MM.1S (cell line): ENCODE data around the gene YBX2.

Experiments used
- DNase-seq: peaks from one replicate; pipeline ENCODE4 v3.0.0-alpha.2; 2015
- H2AFZ ChIP-seq: fragments of 300-600 bp; sonication (generic); 2 replicates; pipeline ENCODE4 v1.6.0; 2016; ENCODE audit warnings: antibody characterized with exemption, low read length
- H3F3A ChIP-seq: fragments of 300-600 bp; sonication (generic); 2 replicates; pipeline ENCODE4 v1.6.1; 2016; ENCODE audit warnings: mild to moderate bottlenecking, antibody characterized with exemption, low read length, moderate library complexity, mixed read lengths; ENCODE audit not compliant: insufficient read depth
- H3K27ac ChIP-seq: fragments of 300-600 bp; sonication (generic); 2 replicates; pipeline ENCODE4 v1.5.1; 2016; ENCODE audit warnings: mild to moderate bottlenecking, low read length
- H3K27me3 ChIP-seq: fragments of 300-600 bp; sonication (generic); replicated peaks from 2 replicates; pipeline ENCODE4 v1.6.0; 2016; ENCODE audit warnings: low read length; ENCODE audit not compliant: insufficient read depth
- H3K36me3 ChIP-seq: fragments of 300-600 bp; sonication (generic); replicated peaks from 2 replicates; pipeline ENCODE4 v1.6.1; 2016; ENCODE audit warnings: mild to moderate bottlenecking, low read length, mixed read lengths; ENCODE audit not compliant: insufficient read depth
- H3K4me1 ChIP-seq: fragments of 300-600 bp; sonication (generic); 2 replicates; pipeline ENCODE4 v1.6.1; 2016; ENCODE audit warnings: low read length, mixed read lengths
- H3K4me2 ChIP-seq: fragments of 300-600 bp; sonication (generic); 2 replicates; pipeline ENCODE4 v1.6.0; 2016; ENCODE audit warnings: low read depth, low read length
- H3K4me3 ChIP-seq: fragments of 300-600 bp; sonication (generic); 2 replicates; pipeline ENCODE4 v1.5.1; 2016; ENCODE audit warnings: low read length, mixed read lengths
- H3K79me2 ChIP-seq: fragments of 300-600 bp; sonication (generic); 2 replicates; pipeline ENCODE4 v1.6.1; 2016; ENCODE audit warnings: mixed run types, low read length, mixed read lengths
- H3K9ac ChIP-seq: fragments of 300-600 bp; sonication (generic); 2 replicates; pipeline ENCODE4 v1.6.1; 2016; ENCODE audit warnings: low read length, mixed read lengths
- H3K9me2 ChIP-seq: fragments of 300-600 bp; sonication (generic); replicated peaks from 2 replicates; pipeline ENCODE4 v1.6.1; 2016; ENCODE audit warnings: mild to moderate bottlenecking, low read length, mixed read lengths; ENCODE audit not compliant: insufficient read depth
- H3K9me3 ChIP-seq: fragments of 300-600 bp; sonication (generic); replicated peaks from 2 replicates; pipeline ENCODE4 v1.6.1; 2016; ENCODE audit warnings: mild to moderate bottlenecking, low read length, mixed read lengths; ENCODE audit not compliant: insufficient read depth
- H4K20me1 ChIP-seq: fragments of 300-600 bp; sonication (generic); 2 replicates; pipeline ENCODE4 v1.6.1; 2016; ENCODE audit warnings: mild to moderate bottlenecking, low read length, moderate library complexity, mixed read lengths; ENCODE audit not compliant: insufficient read depth
- CTCF ChIP-seq: fragments of 300-600 bp; sonication (generic); IDR thresholded peaks from 2 replicates; pipeline ENCODE4 v1.5.1; 2016; ENCODE audit warnings: antibody characterized with exemption, low read length, mixed read lengths
- EZH2 ChIP-seq: fragments of 300-600 bp; sonication (generic); optimal IDR thresholded peaks from 2 replicates; pipeline ENCODE3; 2017; ENCODE audit warnings: low read depth, mild to moderate bottlenecking, antibody characterized with exemption, low read length, mixed read lengths
- EZH2phosphoT487 ChIP-seq: fragments of 300-600 bp; sonication (generic); IDR thresholded peaks from 2 replicates; pipeline ENCODE4 v1.6.1; 2018; ENCODE audit warnings: antibody characterized with exemption, low read length

YBX2 gene

GRCh38 chr17:7328009-7328408 is 33.6 kb upstream of the YBX2 start:
- Histone ChIP-seq H3K4me2 (peak overlapping the region; percentile 96; the same call in 1 of the 2 replicates), H3K36me3 (no peaks in the 10 kb centered on the region), H3K9me3 (no peaks in the 10 kb centered on the region), H3K27ac (no peak overlapping the region), H3K4me3 (peak overlapping the region; percentile 98; the same call in 1 of the 2 replicates), H3K9ac (peak overlapping the region; percentile 88; the same call in 1 of the 2 replicates), H4K20me1 (no peaks in the 10 kb centered on the region), H3F3A (peaks cover 9% of the 10 kb centered on the region), H3K4me1 (peaks cover 19% of the 10 kb centered on the region), H3K9me2 (no peaks in the 10 kb centered on the region), H3K79me2 (peaks cover 18% of the 10 kb centered on the region), H2AFZ (no peak overlapping the region), H3K27me3 (no peaks in the 10 kb centered on the region)
- TF ChIP-seq CTCF, result no peak
- TF ChIP-seq EZH2, result no peak
- TF ChIP-seq EZH2phosphoT487, result no peak
- no peak for DNase-seq

GRCh38 chr17:7327501-7327900 is 33.1 kb upstream of the YBX2 start:
- no peak for TF ChIP-seq CTCF
- TF ChIP-seq EZH2phosphoT487, result no peak
- TF ChIP-seq EZH2, result no peak
- no peaks in the 10 kb centered on the region for H3K27me3 ChIP-seq
- no peak overlapping the region for H3K4me2 ChIP-seq
- H3K9me3 ChIP-seq, result no peaks in the 10 kb centered on the region
- H3K27ac ChIP-seq, result no peak overlapping the region
- no peak overlapping the region for H2AFZ ChIP-seq
- no peak overlapping the region for H3K4me3 ChIP-seq
- no peak overlapping the region for H3K9ac ChIP-seq
- no peaks in the 10 kb centered on the region for H4K20me1 ChIP-seq
- no peaks in the 10 kb centered on the region for H3K9me2 ChIP-seq
- peaks cover 18% of the 10 kb centered on the region for H3K79me2 ChIP-seq
- H3K36me3 ChIP-seq, result no peaks in the 10 kb centered on the region
- peaks cover 19% of the 10 kb centered on the region for H3K4me1 ChIP-seq
- peaks cover 9% of the 10 kb centered on the region for H3F3A ChIP-seq
- no peak for DNase-seq

- Histone ChIP-seq H3K27ac (no peak overlapping the region), H3K4me1 (peaks cover 15% of the 10 kb centered on the region), H3K4me2 (no peak overlapping the region)
Measured at GRCh38 chr17:7327056-7327455, 32.6 kb upstream of the YBX2 start.

More at GRCh38 chr17:7327056-7327455, 32.6 kb upstream of the YBX2 start:
- H3F3A ChIP-seq, result peaks cover 5% of the 10 kb centered on the region
- H4K20me1 ChIP-seq, result no peaks in the 10 kb centered on the region
- no peaks in the 10 kb centered on the region for H3K36me3 ChIP-seq
- no peak for DNase-seq
- H3K9me3 ChIP-seq, result no peaks in the 10 kb centered on the region
- H2AFZ ChIP-seq, result no peak overlapping the region
- H3K27me3 ChIP-seq, result no peaks in the 10 kb centered on the region
- TF ChIP-seq CTCF (no peak), EZH2 (no peak), EZH2phosphoT487 (no peak)
- H3K9ac ChIP-seq, result no peak overlapping the region
- H3K4me3 ChIP-seq, result no peak overlapping the region
- H3K9me2 ChIP-seq, result no peaks in the 10 kb centered on the region
- H3K79me2 ChIP-seq, result peaks cover 18% of the 10 kb centered on the region
